Measurements from ENCODE around the gene COG7. TPM values are rescaled to one million over a fixed set of nuclear protein-coding genes. Genes with fewer than 3 reads are reported as not detected.
"Not testable (repeated sequence)": the region's sequence is repeated elsewhere in the genome, so short reads cannot be mapped to it uniquely, and the experiment has no call there.

COG7 gene
- total RNA-seq, 1 donor from 2014 or later, result 17.7 TPM

DNA sequence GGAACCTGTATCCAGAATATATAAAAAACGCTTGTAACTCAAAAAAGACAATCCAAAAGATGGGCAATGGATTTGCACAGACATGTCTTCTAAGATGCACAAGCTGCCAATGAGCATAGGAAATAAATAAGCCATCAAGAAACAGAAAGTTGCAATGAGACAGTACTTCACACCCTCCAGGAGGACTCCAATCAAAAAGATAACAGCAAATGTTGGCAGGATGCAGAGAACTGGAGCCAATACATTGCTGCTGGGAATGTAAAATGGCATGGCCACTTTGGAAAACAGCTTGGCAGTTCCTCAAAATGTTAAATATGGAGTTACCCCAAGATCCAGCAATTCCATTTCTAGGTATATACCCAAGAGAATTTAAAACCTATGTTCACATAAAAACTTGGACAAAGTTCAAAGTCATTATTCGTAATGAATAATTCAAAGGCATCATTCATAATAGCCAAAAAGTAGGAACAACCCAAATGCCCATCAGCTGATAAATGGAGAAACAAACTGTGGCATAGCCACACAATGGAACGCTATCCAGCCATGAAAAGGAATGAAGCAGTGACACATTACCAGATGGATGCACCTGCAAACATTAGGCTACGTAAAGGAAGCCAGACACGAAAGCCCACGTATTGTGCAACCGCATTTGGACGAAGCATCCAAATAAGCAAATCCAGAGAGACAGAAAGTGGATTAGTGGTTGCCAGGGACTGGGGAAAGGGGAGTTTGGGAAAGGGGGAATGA lies 31.7 kb upstream of the COG7 start:
- H3K36me3 Mint-ChIP-seq (ENCODE audit: low read depth), result peaks cover 49% of the 10 kb centered on the region
- H3K27me3 Mint-ChIP-seq (ENCODE audit: low read depth), result no peaks in the 10 kb centered on the region
- DNase-seq (ENCODE audit: low spot score), result no peak
- H3K4me1 Mint-ChIP-seq (ENCODE audit: low read depth), result no peaks in the 10 kb centered on the region
- H3K27ac Mint-ChIP-seq (ENCODE audit: unreplicated experiment), result no peak overlapping the region
- no peak overlapping the region for H3K4me3 Mint-ChIP-seq (ENCODE audit: unreplicated experiment)
- no peaks in the 10 kb centered on the region for H3K9me3 Mint-ChIP-seq (ENCODE audit: low read depth)
- TF ChIP-seq, protein P1, sequence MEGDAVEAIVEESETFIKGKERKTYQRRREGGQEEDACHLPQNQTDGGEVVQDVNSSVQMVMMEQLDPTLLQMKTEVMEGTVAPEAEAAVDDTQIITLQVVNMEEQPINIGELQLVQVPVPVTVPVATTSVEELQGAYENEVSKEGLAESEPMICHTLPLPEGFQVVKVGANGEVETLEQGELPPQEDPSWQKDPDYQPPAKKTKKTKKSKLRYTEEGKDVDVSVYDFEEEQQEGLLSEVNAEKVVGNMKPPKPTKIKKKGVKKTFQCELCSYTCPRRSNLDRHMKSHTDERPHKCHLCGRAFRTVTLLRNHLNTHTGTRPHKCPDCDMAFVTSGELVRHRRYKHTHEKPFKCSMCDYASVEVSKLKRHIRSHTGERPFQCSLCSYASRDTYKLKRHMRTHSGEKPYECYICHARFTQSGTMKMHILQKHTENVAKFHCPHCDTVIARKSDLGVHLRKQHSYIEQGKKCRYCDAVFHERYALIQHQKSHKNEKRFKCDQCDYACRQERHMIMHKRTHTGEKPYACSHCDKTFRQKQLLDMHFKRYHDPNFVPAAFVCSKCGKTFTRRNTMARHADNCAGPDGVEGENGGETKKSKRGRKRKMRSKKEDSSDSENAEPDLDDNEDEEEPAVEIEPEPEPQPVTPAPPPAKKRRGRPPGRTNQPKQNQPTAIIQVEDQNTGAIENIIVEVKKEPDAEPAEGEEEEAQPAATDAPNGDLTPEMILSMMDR (IDR thresholded peaks at IDR 0.05), result no peak

DNA sequence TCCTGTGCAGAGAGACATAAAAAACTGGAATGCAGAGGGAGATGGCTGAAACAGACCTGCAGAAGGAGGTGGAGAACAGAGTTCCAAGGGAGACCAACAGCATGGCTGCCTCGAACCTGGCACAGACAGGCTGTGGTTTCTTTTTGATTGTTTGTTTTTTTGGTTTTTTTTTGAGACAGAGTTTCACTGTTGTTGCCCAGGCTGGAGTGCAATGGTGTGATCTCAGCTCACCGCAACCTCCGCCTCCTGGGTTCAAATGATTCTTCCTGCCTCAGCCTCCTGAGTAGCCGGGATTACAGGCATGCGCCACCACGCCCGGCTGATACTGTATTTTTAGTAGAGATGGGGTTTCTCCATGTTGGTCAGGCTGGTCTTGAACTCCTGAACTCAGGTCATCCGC lies 30.5 kb upstream of the COG7 start:
- H3K4me1 Mint-ChIP-seq (ENCODE audit: low read depth); DNase-seq (ENCODE audit: low spot score); H3K27me3 Mint-ChIP-seq (ENCODE audit: low read depth); H3K9me3 Mint-ChIP-seq (ENCODE audit: low read depth); H3K27ac Mint-ChIP-seq (ENCODE audit: unreplicated experiment); H3K4me3 Mint-ChIP-seq (ENCODE audit: unreplicated experiment): not testable (repeated sequence)
- H3K36me3 Mint-ChIP-seq (ENCODE audit: low read depth), result peaks cover 57% of the 10 kb centered on the region

DNA sequence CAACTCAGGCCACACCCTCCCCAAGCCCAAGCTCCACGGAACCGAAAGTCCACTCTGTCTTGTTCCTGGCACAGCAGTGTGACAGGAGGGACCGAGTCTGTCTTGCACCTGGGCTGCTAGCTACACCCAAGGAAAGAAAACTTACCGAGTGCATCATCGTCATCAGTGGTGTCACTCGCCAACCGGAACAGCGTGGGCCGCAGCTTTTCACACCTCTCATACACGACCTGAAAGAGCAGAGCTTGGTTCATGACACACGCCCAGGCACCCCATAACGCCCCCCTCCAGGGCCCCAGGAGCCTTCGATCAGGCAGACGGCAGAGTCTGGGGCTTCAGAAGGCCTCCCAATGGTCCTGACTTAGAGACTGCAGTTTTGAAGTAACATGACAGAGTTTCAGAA lies 29.8 kb upstream of the COG7 start:
- Mint-ChIP-seq H3K4me3 (ENCODE audit: unreplicated experiment) (no peak overlapping the region), H3K4me1 (ENCODE audit: low read depth) (no peaks in the 10 kb centered on the region), H3K36me3 (ENCODE audit: low read depth) (peaks cover 56% of the 10 kb centered on the region), H3K27me3 (ENCODE audit: low read depth) (no peaks in the 10 kb centered on the region), H3K9me3 (ENCODE audit: low read depth) (no peaks in the 10 kb centered on the region), H3K27ac (ENCODE audit: unreplicated experiment) (no peak overlapping the region)
- TF ChIP-seq, protein P1 (IDR thresholded peaks at IDR 0.05), result no peak
- DNase-seq (ENCODE audit: low spot score), result no peak

DNA sequence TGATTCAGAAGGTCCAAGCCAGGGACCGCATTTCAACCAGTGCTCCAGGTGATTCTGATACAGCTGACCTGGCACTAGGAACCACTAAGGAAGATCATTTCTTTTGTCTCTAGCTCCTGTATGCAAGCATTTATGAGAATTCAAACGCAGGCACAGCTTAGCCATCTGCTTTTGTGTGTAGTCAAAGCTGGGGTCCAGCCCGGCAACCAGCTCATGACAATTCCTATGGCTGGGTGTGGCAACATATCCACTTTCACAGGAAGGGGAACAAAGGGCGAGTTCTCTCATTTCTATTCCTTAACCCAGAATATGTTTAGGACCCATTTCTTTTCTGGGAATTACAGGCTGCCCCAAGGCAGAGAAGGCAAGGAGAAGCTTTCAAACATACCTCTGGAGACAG lies 27.3 kb upstream of the COG7 start:
- no peaks in the 10 kb centered on the region for H3K9me3 Mint-ChIP-seq (ENCODE audit: low read depth)
- no peak overlapping the region for H3K27ac Mint-ChIP-seq (ENCODE audit: unreplicated experiment)
- TF ChIP-seq, protein P1 (IDR thresholded peaks at IDR 0.05), result no peak
- no peaks in the 10 kb centered on the region for H3K4me1 Mint-ChIP-seq (ENCODE audit: low read depth)
- no peak for DNase-seq (ENCODE audit: low spot score)
- peaks cover 38% of the 10 kb centered on the region for H3K36me3 Mint-ChIP-seq (ENCODE audit: low read depth)
- no peak overlapping the region for H3K4me3 Mint-ChIP-seq (ENCODE audit: unreplicated experiment)
- H3K27me3 Mint-ChIP-seq (ENCODE audit: low read depth), result no peaks in the 10 kb centered on the region

DNA sequence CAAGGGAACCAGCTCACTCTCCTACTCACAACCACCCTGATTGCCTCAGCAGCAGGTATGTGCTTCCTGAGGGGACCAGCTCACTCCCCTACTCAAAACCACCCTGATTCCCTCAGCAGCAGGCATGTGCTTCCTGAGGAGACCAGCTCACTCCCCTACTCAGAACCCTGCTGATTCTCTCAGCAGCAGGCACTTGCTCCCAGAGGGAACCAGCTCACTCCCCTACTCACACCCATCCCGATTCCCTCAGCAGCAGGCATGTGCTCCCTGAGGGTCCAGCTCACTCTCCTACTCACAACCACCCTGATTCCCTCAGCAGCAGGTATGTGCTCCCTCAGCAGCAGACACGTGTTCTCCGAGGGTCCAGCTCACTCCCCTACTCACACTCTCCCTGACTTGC lies 26.1 kb upstream of the COG7 start:
- no peak for DNase-seq (ENCODE audit: low spot score)
- Mint-ChIP-seq H3K27me3 (ENCODE audit: low read depth) (no peaks in the 10 kb centered on the region), H3K27ac (ENCODE audit: unreplicated experiment) (peak overlapping the region; percentile 36), H3K4me1 (ENCODE audit: low read depth) (no peaks in the 10 kb centered on the region), H3K4me3 (ENCODE audit: unreplicated experiment) (no peak overlapping the region), H3K9me3 (ENCODE audit: low read depth) (no peaks in the 10 kb centered on the region), H3K36me3 (ENCODE audit: low read depth) (peaks cover 35% of the 10 kb centered on the region)
- TF ChIP-seq, protein P1 (IDR thresholded peaks at IDR 0.05), result no peak

DNA sequence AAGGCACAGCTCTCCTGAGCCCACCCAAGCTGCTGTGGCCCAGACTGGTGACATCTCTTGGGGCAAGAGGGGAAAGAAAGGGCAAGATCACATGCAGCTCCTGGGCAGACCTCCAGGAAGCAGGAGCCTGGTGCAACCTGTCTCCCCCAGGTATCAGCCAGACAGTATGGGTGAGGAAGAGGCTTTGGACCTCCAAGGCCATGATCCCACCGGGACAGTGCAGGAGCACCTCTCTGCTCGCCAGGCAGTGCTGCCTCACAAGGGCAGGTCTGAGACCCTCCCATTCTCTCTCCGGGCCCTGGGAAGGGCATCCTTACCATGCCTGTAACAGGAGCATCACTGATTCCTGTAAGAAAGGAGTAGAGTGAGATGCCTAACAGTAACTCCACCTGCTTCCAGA lies 25.6 kb upstream of the COG7 start:
- no peak for DNase-seq (ENCODE audit: low spot score)
- Mint-ChIP-seq H3K27me3 (ENCODE audit: low read depth) (no peaks in the 10 kb centered on the region), H3K4me3 (ENCODE audit: unreplicated experiment) (no peak overlapping the region), H3K27ac (ENCODE audit: unreplicated experiment) (no peak overlapping the region), H3K4me1 (ENCODE audit: low read depth) (no peaks in the 10 kb centered on the region), H3K9me3 (ENCODE audit: low read depth) (no peaks in the 10 kb centered on the region), H3K36me3 (ENCODE audit: low read depth) (peaks cover 40% of the 10 kb centered on the region)
- TF ChIP-seq, protein P1 (IDR thresholded peaks at IDR 0.05), result no peak

Data from chondrocyte (in vitro differentiated cells).